ENCODE measurements around the gene ZKSCAN3.
"Not testable (repeated sequence)": the region's sequence is repeated elsewhere in the genome, so short reads cannot be mapped to it uniquely, and the experiment has no call there.

ZKSCAN3 gene

GRCh38 chr6:28343898-28344677 lies 5.7 kb upstream of the ZKSCAN3 start:
- no peak for DNase-seq (ENCODE audit: low read depth)

- DNase-seq (ENCODE audit: low read depth), result no peak
Measured at GRCh38 chr6:28345201-28345600, 4.5 kb upstream of the ZKSCAN3 start.

DNA sequence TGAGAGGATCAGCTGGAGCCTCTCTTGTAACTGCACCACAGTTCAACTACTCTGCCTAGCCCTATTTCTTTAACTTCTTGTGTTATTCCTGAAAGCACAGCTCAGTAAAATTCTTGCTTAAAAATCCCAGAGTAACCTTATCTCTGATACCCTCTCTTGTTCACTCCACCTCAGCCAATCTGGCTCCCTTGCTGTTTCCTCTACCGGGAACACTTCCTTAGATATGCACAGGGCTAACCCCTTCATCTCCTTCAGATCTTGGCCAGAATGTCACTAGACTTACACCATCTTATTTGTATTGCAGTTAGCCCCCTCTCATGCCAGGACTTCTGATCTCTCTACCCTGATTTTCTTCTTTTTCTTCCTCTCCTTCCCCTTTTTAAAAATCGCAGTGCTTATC lies 2.6 kb upstream of the ZKSCAN3 start:
- DNase-seq (ENCODE audit: low read depth), result no peak

DNA sequence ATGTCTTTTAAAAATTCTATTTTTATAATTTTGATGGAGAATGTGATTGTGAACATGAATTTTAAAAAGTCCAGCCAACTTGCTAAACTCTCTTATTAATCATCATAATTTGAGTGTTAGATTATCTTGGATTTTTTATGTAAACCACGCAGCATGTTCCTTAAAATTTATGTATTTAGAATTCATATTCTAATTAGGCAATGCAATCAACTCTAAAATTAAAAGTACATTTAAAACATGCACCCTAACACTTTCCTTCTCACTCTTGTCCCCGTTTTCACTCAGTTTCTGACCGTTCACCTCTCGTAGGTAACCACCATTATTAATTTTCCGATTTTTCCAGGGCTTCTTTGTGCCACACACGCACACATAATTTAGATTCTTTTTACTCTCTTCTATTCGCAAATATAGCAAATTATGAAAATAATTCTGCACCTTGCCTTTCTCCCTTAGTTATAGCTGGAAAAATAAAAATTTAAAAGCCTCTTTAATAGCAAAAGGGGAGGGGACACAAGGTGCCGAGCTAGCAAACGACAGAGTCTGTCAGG lies 329 bp upstream of the ZKSCAN3 start:
- DNase-seq (ENCODE audit: low read depth), result no peak

GRCh38 chr6:28351087-28351486 lies 1.3 kb downstream of the ZKSCAN3 start:
- no peak for DNase-seq (ENCODE audit: low read depth)

DNA sequence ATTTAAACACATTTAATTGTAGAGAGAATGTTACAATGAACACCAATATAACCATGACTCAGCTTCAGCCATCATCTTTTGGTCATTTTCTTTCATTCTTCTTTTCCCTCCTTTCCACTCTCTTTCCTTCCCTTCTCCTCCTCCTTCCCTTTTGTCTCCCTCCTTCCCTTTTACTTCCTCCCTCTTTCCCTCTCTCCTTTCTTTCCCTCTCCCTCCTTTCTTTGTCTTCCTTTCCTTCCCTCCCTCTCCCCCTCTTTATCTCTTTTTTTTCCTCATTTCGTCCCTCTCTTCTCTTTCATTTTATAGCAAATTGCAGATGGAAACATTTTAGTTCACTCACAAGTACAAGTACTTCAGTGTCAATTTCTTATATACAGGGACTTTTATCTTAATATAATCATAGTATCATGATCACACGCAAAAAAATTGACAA lies 1.8 kb downstream of the ZKSCAN3 start:
- no peak for DNase-seq (ENCODE audit: low read depth)

- DNase-seq (ENCODE audit: low read depth), result no peak
Measured at GRCh38 chr6:28353356-28353755, 3.6 kb downstream of the ZKSCAN3 start.

- peak; percentile 12 for DNase-seq (ENCODE audit: low read depth)
Measured at GRCh38 chr6:28353981-28354676, 4.4 kb downstream of the ZKSCAN3 start.

DNA sequence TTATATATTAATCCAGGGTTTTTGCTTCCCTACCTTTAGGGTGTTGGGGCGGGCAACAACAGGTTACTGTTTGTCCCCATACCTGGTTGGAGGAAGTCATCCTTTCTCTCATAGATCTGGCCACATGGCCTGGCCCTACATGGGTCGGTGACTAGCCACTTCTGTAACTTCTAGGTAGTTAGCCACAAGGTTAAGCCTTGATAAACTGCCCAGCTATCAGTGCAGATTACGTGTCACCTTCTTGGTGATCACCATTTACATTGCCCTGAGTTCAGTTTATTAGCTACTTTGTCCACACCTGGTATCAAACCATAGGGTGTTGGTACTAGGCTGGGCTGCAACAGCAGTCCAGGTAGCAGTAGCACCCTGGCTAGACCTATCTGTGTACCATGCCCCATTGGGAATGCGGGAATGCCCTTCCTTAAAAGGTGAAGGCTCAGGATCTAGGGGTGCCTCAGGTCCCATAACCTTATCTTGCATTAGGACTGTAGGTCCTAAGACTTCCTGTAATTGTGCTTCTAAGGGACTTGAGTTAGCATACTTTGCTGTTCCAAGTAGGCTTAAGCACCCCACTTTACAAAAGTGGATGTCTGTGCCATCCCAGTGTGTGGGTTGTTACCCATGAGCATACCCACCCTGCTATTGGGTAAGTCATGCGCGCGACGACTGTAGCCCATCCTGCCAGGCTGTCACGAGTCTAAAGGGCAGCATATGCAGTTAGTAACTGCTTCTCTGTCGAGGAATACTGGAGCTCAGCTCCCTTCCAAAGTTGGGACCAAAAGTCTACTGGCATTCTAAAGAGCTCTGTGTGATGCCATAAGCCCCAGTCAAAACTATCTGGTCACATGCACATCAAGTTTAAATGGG lies 5.2 kb downstream of the ZKSCAN3 start:
- no peak for DNase-seq (ENCODE audit: low read depth)

GRCh38 chr6:28355743-28356665 lies 6.3 kb downstream of the ZKSCAN3 start:
- peak; percentile 93 for DNase-seq (ENCODE audit: low read depth)

DNA sequence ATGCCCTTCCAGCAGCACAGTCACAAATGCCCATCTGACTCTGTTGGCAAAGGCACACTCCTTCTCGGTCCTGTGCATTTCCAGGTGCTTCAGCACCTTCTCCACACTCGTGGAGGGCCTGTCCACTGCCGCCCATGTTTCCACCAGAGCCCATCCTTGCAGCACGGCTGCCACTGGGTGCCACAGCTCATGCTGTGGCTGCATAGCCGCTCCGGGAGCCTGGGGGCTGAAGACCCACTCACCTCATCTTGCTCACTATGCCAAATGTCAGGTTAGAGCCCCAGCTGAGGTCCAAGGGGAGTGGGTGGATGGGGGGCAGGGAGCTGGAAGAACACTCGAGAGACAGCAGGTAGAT lies 6.9 kb downstream of the ZKSCAN3 start:
- DNase-seq (ENCODE audit: low read depth), result peak; percentile 3

DNA sequence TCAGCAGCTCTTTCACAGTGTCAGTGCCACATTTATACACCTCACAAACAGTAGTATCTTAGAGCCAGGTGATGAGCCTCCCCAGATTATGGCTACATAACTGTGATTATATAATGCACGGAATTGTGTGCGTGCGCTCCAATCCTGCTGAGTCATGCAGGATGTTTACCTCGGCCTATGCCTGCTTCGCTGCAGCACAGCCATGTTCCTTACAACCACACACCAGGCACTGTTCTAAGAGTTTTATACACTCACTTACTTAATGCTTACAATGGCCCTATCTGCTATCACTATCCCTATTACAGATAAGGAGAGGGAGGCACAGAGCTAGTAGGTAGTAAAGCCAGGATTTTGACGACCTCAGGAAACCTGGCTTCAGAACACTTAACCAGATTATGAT lies 7.3 kb downstream of the ZKSCAN3 start:
- DNase-seq (ENCODE audit: low read depth), result peak; percentile 85

DNA sequence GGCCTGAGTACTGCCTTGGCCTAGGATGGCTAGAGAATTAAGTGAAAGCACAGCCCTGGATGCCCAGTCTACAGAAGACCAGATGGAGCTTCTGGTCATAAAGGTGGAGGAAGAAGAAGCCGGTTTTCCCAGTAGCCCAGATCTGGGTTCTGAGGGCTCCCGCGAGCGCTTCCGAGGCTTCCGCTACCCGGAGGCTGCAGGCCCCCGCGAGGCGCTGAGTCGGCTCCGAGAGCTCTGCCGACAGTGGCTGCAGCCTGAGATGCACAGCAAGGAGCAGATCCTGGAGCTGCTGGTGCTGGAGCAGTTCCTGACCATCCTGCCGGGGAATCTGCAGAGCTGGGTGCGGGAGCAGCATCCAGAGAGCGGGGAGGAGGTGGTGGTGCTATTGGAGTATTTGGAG lies 9.8 kb downstream of the ZKSCAN3 start:
- DNase-seq (ENCODE audit: low read depth), result not testable (repeated sequence)

DNA sequence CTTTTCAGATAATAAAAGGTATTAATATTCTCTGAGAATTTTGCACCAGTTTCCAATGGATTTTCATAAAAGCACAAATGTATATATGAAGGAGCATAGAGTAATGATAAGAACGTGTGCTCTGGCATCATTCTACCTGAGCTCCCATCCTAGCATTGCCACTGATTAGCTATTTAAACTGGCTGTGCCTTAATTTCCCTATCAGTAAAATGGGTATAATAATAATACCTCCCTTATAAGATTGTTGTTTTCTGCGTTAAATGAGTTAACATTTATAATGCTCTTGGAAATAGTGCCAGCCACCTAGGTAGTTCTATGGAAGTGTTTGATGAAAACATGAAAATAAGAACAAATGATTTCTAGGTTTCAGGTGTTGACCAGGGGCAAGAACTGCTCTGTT lies 11.2 kb downstream of the ZKSCAN3 start:
- DNase-seq (ENCODE audit: low read depth), result no peak

GRCh38 chr6:28365590-28365989 lies 15.8 kb downstream of the ZKSCAN3 start:
- DNase-seq (ENCODE audit: low read depth), result not testable (repeated sequence)

GRCh38 chr6:28368522-28368921 lies 18.8 kb downstream of the ZKSCAN3 start:
- no peak for DNase-seq (ENCODE audit: low read depth)

GRCh38 chr6:28369463-28369862 lies 19.7 kb downstream of the ZKSCAN3 start:
- no peak for DNase-seq (ENCODE audit: low read depth)

DNA sequence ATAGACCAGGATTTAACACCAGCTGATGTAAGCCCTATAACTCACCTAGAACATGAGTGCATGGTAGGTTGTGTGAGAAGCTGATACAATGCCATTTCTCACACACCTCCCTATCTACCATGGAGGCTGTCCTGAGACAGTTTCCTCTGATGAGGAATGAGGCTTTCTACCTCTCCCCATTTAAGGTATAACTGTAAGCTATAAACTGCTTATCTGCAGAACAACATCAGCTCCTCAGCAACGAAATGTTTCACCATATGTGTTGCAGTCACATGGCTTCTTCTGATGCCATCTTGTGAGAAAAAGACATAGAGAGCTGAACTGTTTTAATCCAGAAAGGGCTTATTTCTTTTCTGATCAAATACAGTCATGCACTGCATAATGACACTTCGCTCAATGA lies 20.7 kb downstream of the ZKSCAN3 start:
- no peak for DNase-seq (ENCODE audit: low read depth)

GRCh38 chr6:28371280-28371679 lies 21.5 kb downstream of the ZKSCAN3 start:
- no peak for DNase-seq (ENCODE audit: low read depth)

GRCh38 chr6:28371706-28372451 lies 22.1 kb downstream of the ZKSCAN3 start:
- no peak for DNase-seq (ENCODE audit: low read depth)

DNA sequence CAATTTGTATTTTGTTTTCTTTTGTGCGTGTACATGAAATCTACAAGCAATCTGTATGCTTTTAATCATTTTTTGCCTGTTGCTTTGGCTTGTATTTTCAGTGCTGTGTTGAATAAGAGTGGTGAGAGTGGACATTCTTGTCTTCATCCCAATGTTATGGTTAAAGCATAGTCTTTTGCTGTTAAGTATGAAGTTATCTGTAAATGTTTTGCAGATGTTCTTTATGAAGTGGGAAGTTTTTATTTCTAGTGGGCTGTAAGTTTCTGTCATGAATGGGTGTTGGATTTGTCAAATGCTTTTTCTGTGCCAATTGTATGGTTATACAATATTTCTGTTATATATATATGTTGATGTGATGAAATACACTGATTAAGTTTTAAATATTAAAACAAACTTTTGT lies 24.2 kb downstream of the ZKSCAN3 start:
- no peak for DNase-seq (ENCODE audit: low read depth)
